Liver (tissue), 3 donors: Measurements from ENCODE around the gene DMAC2.

Experiments used
- CTCF ChIP-seq: fragments of 150-350 bp; IDR thresholded peaks from 2 replicates; pipeline ENCODE4 v1.5.1; 2017; ENCODE audit warnings: improper control_type of control experiment, low read depth, low read length; ENCODE audit not compliant: missing input control
- FOXA1 ChIP-seq: IDR thresholded peaks from 2 replicates; pipeline ENCODE4 v1.6.1; 2016; ENCODE audit warnings: antibody characterized with exemption
- REST ChIP-seq: IDR thresholded peaks from 2 replicates; pipeline ENCODE4 v1.6.1; 2016; ENCODE audit warnings: antibody characterized with exemption, mild to moderate bottlenecking
- TAF1 ChIP-seq: conservative IDR thresholded peaks from 2 replicates; pipeline ENCODE4 v1.6.1; 2016; ENCODE audit warnings: antibody characterized with exemption, mild to moderate bottlenecking
- YY1 ChIP-seq: IDR thresholded peaks from 2 replicates; pipeline ENCODE4 v1.6.1; 2016; ENCODE audit warnings: antibody characterized with exemption, mild to moderate bottlenecking
- TF ChIP-seq, protein P1 (sequence below): IDR thresholded peaks from 2 replicates; pipeline ENCODE4 v1.6.1; 2016; ENCODE audit warnings: antibody characterized with exemption
- TF ChIP-seq, protein P2 (sequence below): IDR thresholded peaks from 2 replicates; pipeline ENCODE4 v1.6.1; 2016; ENCODE audit warnings: antibody characterized with exemption
- donor health status: healthy.
- donor health status: healthy.

GRCh38 chr19:41441321-41441945, 1.7 kb upstream of the DMAC2 start:
- TF ChIP-seq CTCF (no peak), YY1 (no peak), FOXA1 (no peak), REST (no peak), TAF1 (no peak)
- TF ChIP-seq, protein P1, sequence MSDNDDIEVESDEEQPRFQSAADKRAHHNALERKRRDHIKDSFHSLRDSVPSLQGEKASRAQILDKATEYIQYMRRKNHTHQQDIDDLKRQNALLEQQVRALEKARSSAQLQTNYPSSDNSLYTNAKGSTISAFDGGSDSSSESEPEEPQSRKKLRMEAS = no peak
- TF ChIP-seq, protein P2, sequence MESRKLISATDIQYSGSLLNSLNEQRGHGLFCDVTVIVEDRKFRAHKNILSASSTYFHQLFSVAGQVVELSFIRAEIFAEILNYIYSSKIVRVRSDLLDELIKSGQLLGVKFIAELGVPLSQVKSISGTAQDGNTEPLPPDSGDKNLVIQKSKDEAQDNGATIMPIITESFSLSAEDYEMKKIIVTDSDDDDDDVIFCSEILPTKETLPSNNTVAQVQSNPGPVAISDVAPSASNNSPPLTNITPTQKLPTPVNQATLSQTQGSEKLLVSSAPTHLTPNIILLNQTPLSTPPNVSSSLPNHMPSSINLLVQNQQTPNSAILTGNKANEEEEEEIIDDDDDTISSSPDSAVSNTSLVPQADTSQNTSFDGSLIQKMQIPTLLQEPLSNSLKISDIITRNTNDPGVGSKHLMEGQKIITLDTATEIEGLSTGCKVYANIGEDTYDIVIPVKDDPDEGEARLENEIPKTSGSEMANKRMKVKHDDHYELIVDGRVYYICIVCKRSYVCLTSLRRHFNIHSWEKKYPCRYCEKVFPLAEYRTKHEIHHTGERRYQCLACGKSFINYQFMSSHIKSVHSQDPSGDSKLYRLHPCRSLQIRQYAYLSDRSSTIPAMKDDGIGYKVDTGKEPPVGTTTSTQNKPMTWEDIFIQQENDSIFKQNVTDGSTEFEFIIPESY = no peak
